GM21515 (cell line): Measurements from ENCODE around the gene MYO1C.
"Not testable (repeated sequence)": the region's sequence is repeated elsewhere in the genome, so short reads cannot be mapped to it uniquely, and the experiment has no call there.

Source experiments
- ATAC-seq: cut with Tn5 transposase; IDR thresholded peaks from one replicate; pipeline ENCODE4 v1.9.1; 2021; ENCODE audit not compliant: unreplicated experiment

The MYO1C gene, protein sequence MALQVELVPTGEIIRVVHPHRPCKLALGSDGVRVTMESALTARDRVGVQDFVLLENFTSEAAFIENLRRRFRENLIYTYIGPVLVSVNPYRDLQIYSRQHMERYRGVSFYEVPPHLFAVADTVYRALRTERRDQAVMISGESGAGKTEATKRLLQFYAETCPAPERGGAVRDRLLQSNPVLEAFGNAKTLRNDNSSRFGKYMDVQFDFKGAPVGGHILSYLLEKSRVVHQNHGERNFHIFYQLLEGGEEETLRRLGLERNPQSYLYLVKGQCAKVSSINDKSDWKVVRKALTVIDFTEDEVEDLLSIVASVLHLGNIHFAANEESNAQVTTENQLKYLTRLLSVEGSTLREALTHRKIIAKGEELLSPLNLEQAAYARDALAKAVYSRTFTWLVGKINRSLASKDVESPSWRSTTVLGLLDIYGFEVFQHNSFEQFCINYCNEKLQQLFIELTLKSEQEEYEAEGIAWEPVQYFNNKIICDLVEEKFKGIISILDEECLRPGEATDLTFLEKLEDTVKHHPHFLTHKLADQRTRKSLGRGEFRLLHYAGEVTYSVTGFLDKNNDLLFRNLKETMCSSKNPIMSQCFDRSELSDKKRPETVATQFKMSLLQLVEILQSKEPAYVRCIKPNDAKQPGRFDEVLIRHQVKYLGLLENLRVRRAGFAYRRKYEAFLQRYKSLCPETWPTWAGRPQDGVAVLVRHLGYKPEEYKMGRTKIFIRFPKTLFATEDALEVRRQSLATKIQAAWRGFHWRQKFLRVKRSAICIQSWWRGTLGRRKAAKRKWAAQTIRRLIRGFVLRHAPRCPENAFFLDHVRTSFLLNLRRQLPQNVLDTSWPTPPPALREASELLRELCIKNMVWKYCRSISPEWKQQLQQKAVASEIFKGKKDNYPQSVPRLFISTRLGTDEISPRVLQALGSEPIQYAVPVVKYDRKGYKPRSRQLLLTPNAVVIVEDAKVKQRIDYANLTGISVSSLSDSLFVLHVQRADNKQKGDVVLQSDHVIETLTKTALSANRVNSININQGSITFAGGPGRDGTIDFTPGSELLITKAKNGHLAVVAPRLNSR

DNA sequence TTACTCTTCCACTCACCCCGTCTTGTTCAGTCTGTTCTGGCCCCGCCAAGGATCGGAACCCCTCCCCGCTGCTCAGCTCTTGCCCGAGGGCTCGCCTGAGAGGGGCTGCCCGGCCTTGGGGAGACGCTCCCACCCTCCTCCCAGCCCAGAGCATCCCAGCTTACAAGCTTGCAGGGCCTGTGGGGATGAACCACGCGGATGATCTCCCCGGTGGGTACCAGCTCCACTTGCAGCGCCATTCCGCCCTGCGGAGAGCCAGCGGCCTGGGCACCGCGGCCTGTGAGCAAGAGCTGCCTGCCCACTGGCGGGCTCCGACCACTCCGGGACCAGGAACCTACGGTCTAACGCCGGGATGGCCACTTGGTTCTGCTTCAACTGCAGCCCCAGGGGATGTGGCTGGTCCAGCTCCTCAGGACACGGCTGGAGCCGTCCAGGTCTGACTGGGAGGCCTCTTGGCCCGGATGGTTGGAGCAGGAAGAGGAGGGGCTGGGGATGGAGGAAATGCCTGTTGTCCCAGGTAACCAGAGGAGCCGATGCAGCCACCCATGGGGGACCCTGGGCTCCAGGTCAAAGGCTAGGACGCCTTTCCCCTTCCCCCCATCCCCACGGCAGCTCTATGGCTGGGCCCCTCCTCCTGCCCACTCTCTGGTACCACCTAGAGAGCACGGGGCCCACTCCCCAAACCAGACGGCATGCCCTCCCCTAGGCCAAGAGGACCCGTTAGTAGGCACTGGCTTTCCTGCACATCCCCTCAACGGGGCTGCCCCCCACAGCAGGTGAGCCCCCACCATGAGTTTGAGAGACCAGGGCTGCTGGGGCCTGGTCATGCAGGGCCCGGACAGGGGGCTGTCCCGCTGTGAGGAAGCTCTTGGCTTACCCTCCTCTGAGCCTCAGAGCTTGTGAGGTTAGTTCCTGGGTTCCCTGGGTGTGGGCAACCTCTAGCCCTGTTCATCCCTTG is at the start of gene MYO1C:
Gene MYO1C, minus strand, starts transcription at position 438 of the 958 bp plus-strand sequence. Its CDS starts 199 bp downstream, at position 239.
- no peak for ATAC-seq

- no peak for ATAC-seq
Measured at GRCh38 chr17:1541367-1541904, 49.0 kb upstream of the MYO1C start.

DNA sequence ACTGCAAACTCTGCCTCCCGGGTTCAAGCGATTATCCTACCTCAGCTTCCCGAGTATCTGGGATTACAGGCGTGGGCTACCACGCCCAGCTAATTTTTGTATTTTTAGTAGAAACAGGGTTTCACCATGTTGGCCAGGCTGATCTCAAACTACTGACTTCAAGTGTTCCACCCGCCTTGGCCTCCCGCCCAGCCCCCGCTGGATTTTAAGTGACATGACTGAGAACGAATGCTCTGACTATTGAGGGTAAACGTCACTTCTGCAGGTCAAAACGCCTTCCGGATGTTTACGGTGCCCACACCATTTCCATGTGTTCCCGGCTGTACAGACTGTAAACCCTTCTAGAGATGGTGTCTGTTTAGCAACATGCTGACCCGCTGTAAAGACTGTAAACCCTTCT is 47.3 kb upstream of the MYO1C start:
- no peak for ATAC-seq

DNA sequence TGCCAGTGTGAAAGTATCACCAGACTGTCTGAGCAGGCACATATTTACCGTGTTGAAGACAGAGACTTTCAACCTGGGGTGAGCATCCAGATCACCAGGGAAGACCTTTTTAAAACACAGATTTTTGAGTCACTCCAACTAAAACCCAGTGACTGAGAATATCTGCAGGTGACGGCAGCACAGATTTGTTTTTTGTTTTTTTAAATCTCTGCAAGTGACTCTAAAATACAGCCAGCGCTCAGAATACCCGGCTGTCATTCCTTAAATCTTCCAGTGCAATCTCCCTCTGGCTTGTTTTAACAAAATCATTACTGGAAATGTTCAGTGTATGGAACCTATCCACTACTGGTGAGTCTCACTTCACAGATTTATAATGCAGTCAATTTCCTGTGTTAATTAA is 43.3 kb upstream of the MYO1C start:
- ATAC-seq = no peak

DNA sequence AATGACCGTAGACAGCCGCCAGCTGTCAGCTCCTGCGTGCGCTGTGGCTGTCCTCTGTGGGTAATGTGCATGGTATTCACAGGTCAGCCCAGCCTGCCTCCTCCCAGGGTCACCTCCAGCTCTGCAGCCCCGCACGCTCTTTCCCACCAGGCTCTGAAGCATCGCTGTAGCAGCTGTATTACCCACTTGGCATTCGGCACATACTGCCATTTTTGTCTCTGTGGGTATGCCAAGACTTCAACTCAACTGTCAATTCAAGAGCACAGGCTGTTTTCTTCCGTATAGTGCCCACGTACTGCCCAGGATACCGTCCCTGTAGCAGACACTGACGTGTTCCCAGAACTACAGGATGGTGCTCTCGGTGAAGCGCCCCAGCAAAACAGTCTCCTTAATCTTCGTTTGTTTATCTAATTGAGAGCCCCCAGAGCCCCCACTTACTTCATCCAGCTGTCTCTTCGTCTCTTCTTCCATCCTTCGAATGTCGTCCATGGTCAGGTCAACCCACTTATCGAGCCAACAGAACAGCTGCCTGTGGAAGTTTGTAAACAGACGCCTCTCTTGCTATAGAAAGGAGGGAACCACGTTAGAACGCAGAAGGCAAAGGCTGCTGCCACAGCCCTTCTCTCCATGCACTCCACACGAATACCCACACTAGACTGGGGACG is 41.3 kb upstream of the MYO1C start:
- no peak for ATAC-seq

- no peak for ATAC-seq
Measured at GRCh38 chr17:1532836-1533602, 40.5 kb upstream of the MYO1C start.

DNA sequence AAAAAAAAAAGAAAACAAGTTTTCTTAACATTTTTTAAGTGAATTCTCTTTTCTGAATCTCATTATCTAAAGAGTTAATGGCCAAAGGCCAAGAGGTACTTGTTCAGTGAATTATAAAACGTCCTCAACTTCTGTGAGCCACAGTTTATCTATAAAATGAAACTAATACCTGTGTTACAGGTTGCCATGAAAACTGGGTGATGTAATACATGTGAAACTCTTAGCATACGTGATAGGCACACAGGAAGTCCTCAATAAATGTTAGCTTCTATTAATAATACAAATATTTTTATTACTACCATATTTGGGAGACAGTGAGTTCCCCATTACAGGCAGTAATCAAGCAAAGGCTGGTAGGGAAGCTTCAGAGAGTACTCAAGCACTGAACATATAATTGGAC is 37.4 kb upstream of the MYO1C start:
- ATAC-seq = no peak

DNA sequence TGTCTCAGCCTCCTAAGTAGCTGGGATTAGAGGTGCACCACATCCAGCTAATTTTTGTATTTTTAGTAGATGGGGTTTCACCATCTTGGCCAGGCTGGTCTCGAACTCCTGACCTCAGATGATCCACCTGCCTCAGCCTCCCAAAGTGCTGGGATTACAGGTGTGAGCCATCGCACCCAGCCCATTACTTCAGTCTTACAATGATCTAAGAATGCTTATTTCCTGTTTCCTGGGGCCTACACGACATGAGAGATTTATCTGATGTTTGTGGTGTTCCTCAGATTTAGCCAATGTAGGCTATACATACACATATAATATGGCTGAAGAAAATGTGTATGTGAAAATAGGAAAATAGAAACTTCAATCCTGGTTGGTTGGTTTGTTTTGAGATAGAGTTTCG is 34.4 kb upstream of the MYO1C start:
- ATAC-seq = not testable (repeated sequence)

- ATAC-seq = no peak
Measured at GRCh38 chr17:1522626-1523025, 30.1 kb upstream of the MYO1C start.

DNA sequence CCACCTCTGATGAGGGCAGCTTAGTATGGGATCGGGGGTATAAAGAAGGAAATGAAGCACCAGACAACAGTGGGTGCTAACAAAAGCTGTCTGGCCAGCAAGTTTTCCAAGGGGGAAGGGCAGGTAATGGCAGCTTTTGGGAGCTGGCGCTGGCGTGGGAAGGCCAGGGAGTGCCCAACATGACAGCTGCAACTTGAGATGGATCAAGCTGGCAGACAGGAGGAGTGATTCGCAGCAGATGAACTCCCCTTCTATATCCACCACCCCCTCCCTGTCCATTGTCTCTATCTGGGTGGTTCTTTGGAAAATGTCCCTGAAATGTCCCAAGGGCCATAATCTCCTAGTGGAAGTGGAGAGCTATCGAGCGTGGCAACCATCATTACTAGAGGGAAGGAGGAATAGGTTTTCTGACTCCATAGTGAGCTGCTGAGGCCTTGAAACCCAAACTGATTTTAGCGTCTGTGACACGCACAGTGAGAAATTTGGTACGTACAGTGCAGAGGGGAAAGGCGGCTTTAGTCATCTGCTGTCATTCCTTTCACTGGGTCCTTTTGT is 28.7 kb upstream of the MYO1C start:
- ATAC-seq = no peak

DNA sequence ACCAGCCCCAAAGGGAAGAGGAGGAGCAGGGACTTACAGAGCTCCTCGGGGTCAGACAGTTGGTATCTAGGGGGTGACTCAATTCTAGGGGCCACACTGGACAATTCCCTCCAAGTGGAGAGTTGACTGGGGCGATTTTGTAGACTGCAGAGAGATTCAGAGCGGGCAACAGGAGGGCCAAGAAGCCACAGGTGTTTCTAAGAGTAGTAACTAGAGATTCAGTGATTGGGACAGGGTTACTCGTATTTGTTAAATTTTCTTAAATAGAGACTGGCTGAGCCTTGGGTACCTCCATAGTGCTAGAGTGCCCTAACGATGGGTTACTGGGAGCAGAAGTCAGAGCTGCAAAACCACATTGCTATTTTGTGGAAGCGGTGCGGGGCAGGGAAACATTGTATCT is 27.2 kb upstream of the MYO1C start:
- ATAC-seq = no peak

DNA sequence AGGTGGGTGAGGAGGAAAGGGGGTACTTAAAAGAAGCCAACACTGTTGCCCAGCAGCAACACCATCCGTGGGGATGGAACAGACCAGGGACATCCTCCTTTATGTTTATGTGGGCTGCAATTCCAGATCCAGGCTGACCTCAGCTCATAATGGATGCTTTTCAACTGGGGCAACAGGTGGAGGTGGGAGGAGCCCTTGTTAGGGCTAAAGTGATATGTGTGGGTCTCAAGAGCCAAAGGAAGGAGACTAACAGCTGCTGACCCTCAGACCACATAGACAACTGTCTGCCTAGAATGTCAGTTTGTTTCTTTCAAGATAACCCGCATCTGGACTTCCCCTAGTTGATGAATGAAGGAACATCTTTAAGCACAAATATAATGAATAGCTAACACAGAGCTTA is 25.9 kb upstream of the MYO1C start:
- no peak for ATAC-seq

DNA sequence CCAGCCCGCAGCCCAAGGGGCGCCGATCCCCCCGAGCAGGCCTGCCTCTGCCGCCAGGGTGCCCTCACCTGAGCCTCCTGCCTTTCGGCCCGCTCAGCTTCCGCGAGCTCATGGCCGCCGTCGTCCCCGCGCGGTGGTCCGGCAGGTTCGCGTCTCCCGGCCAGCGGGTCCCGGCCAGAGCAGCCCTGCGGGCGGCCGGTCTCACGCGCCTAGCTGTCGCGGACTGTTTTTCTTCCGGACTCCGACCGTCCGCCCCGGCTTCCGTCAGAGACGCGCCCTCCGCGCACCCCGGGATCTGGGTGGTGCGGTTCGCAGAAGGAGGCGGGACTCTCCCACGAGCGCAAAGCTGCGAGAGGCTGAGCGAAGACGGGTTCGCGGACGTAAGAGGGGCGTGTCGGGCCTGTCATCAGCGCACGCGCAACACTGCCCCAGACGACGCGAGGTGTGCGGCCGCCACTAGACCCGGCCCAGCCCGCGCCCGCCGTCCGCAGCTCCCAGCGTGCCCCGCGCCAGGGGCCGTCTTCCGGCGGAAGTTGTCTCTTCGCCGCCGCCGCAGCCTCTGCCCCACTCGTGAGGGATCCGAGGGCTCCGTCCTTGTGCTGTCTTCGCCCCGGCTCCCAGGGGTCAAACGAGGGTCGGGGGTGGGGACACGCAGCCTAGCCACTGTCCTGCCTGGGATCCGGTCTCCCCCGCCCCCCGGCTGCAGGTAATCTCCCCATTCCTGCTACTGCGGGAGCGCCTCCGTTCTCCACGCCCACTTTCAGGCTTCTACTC is 24.1 kb upstream of the MYO1C start, which contains the start of gene INPP5K:
Gene INPP5K, minus strand, starts transcription at position 225 of the 774 bp plus-strand sequence. Its CDS starts 113 bp downstream, at position 112.
- ATAC-seq = peak; percentile 85

DNA sequence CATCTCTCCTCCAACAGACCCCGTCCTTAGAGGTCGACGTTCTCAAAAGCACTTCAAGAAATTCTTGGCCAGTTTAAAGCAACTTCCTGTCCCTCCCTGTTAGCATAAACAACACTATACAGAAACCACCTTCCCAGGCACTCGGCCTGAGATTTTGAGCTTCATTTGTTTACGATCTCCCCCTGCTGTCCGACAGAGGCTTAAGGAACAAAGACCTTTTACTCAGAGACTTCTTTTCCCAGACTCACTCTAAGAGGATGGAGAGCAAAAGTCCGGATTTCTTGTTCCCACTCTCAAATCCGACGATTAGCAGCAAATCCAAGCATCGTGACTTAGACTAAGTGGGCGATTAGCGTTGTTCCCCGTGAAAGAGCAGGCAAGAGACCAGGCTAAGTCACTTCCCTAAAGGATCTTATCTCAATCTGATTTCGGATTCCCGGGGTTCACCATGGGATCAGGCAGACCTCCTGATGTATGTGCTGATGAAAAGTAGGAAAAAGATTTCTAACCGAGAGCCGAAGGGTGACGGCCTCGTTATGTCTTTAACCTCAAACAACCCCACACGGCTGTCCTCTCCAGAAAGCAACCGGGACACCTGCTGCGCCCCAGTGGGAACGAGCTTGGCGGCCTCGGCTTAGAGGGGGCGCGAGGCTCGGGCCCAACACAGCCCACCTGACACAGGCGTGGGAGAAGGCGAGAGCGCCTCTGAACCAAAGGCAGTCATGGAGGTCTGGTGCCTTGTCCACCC is 23.3 kb upstream of the MYO1C start:
- no peak for ATAC-seq

- ATAC-seq = no peak
Measured at GRCh38 chr17:1512351-1512750, 19.9 kb upstream of the MYO1C start.

GRCh38 chr17:1511756-1512321 is 19.4 kb upstream of the MYO1C start:
- no peak for ATAC-seq

GRCh38 chr17:1511290-1511689 is 18.8 kb upstream of the MYO1C start:
- no peak for ATAC-seq
